SK-N-SH (cell line): ENCODE measurements around the gene NBEAL1.

Experiments
- CTCF ChIP-seq: fragments of 200-600 bp; sonication (generic); IDR thresholded peaks from 2 replicates; pipeline ENCODE4 v1.6.1; 2017; ENCODE audit warnings: antibody characterized with exemption, mild to moderate bottlenecking, moderate library complexity
- ELF1 ChIP-seq: IDR thresholded peaks from 2 replicates; pipeline ENCODE4 v1.4.0; 2012
- FOXJ3 ChIP-seq: sonication (generic); formaldehyde crosslinking; IDR thresholded peaks from 2 replicates; pipeline ENCODE4 v1.5.1; 2020; ENCODE audit warnings: mild to moderate bottlenecking, missing genetic modification reagents
- MEF2A ChIP-seq: IDR thresholded peaks from 2 replicates; pipeline ENCODE4 v1.4.0; 2012; ENCODE audit warnings: low read depth, borderline replicate concordance
- POLR2AphosphoS5 ChIP-seq: IDR thresholded peaks from 2 replicates; pipeline ENCODE4 v1.6.1; 2012; ENCODE audit warnings: low read depth, low read length
- RCOR1 ChIP-seq: fragments of 150-350 bp; IDR thresholded peaks from 2 replicates; pipeline ENCODE4 v1.6.1; 2017; ENCODE audit warnings: antibody characterized with exemption, low read length
- SMC3 ChIP-seq: IDR thresholded peaks from 2 replicates; pipeline ENCODE4 v1.6.1; 2012; ENCODE audit warnings: low read depth, low read length, improper control_type of control experiment
- TAF1 ChIP-seq: IDR thresholded peaks from 2 replicates; pipeline ENCODE4 v1.6.1; 2012; ENCODE audit warnings: low read depth, mild to moderate bottlenecking, low read length, moderate library complexity, borderline replicate concordance
- USF1 ChIP-seq: IDR thresholded peaks from 2 replicates; pipeline ENCODE4 v1.4.0; 2012; ENCODE audit warnings: low read depth, borderline replicate concordance
- YY1 ChIP-seq: IDR thresholded peaks from 2 replicates; pipeline ENCODE4 v1.4.0; 2012; ENCODE audit warnings: low read depth, mild to moderate bottlenecking
- ZBTB33 ChIP-seq: IDR thresholded peaks from 2 replicates; pipeline ENCODE4 v1.4.0; 2012; ENCODE audit warnings: low read depth, borderline replicate concordance

GRCh38 chr2:203167751-203168150 lies 153.1 kb downstream of the NBEAL1 start:
- no peak for TF ChIP-seq CTCF
- no peak for TF ChIP-seq ZBTB33
- TF ChIP-seq SMC3, result no peak
- no peak for TF ChIP-seq ELF1
- no peak for TF ChIP-seq USF1
- no peak for TF ChIP-seq TAF1
- TF ChIP-seq RCOR1, result no peak
- no peak for TF ChIP-seq MEF2A
- no peak for TF ChIP-seq YY1
- TF ChIP-seq FOXJ3 (CRISPR knock-in tag), result no peak
- no peak for TF ChIP-seq POLR2AphosphoS5
